Left colon (tissue), 2 donors: Measurements from ENCODE around the gene PDHA1. TPM values are rescaled to one million over a fixed set of nuclear protein-coding genes. Genes with fewer than 3 reads are reported as not detected.

ENCODE experiments used
- ATAC-seq: fragments of 200-7000 bp; cut with Tn5 transposase; one replicate; pipeline ENCODE4 v1.9.1; 2020; ENCODE audit warnings: mild to moderate bottlenecking, moderate library complexity
- DNase-seq, 2 donors: peaks; one replicate each; pipeline ENCODE4 v3.0.0-alpha.2; 2020
- intact Hi-C, 2 donors: fragments of 100-400 bp; cut with DNase I in 1 of 2; cut with micrococcal nuclease in 1 of 2; formaldehyde crosslinking; loops; one replicate each; pipeline versions ENCODE4 v1.11.2 to v1.14.0; 2022; cut with DNase I, micrococcal nuclease
- long read RNA-seq: library from polyadenylated mRNA; unstranded; transcript quantifications from one replicate; pipeline ENCODE4 v2.0.0, GENCODE V29; 2021
- total RNA-seq, 2 donors: library from RNA; stranded (reverse); fragmentation: NEBNext Ultra II Directional; extraction: Animal tissue kit (Norgen Biotek cat#: 25700); gene quantifications; one replicate each; pipeline ENCODE4 v1.2.1, GENCODE V29; 2021
- donor health status: DM: no; HTN: no; CAD: no.
- donor health status: DM: yes; HTN: yes; CAD: no.

Gene PDHA1
- 100 to 1,000 TPM; 362 to 385 TPM for total RNA-seq
- long read RNA-seq, transcript PDHA1-212 (10 exons, 3,277 nt) = minor isoform, 16 of 434 reads
- long read RNA-seq, transcript PDHA1-206 (11 exons, 3,310 nt) = major isoform, 377 of 434 reads
- long read RNA-seq, transcript PDHA1-204 (12 exons, 3,484 nt) = minor isoform, 8 of 434 reads
- long read RNA-seq, partial matches to known transcripts = 20 of 434 reads
- long read RNA-seq, other reads (novel, unspliced or antisense) = 6 of 434 reads

- intact Hi-C loops = no loop called here
- ATAC-seq (peak; percentile 87), DNase-seq (peak; percentile 93 to 95)
These were observed at the start of gene PDHA1 for GRCh38 chrX:19343535-19344408. TSS of gene PDHA1 (plus strand) at chrX:19343927. CDS start at chrX:19344038, 111 bp downstream.

- DNase-seq = no peak
These were observed 40.4 kb upstream of the PDHA1 start for GRCh38 chrX:19303256-19303880.

DNA sequence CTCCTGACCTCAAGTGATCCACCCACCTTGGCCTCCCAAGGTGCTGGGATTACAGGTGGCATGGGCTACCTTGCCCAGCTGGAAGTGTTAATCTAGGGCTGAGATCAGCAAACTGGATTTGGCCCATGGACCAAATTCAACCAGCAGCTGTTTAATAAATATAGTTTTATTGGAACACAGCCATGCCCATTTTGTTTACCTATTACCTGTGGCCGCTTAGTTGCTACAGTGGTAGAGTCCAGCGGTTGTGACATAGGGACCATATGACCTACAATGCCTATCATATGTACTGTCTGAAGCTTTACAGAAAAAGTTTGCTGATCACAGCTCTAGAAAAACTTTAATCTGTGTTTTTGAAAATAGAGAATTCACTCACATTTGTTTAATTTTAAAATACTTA, 17.2 kb upstream of the PDHA1 start:
- ATAC-seq = no peak
- intact Hi-C loops = no loop called here

More at GRCh38 chrX:19303256-19303880, 40.4 kb upstream of the PDHA1 start:
- ATAC-seq = no peak
- intact Hi-C loops = no loop called here

DNA sequence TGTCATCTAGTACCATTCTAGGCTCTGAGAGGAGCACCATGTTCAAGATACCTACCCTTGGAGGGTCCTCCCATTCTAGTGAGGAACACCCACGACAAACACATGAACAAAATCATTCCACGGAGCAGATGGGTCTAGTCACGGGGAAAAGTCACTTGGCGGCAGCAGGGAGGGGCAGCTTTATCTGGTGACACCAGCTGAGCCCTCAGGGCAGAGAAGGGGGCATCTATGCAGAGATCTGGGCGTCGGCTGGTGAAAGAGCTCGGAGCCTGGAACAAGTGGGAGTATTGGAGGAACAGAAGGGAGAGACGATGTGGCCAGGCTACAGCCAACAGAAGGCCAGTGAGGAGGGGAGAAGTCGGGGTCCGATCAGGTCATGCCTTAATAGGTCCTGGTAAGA, 11.9 kb upstream of the PDHA1 start:
- DNase-seq (no peak), ATAC-seq (no peak)
- intact Hi-C loops = no loop called here

More for the DNA sequence above, 17.2 kb upstream of the PDHA1 start:
- no peak for DNase-seq

DNA sequence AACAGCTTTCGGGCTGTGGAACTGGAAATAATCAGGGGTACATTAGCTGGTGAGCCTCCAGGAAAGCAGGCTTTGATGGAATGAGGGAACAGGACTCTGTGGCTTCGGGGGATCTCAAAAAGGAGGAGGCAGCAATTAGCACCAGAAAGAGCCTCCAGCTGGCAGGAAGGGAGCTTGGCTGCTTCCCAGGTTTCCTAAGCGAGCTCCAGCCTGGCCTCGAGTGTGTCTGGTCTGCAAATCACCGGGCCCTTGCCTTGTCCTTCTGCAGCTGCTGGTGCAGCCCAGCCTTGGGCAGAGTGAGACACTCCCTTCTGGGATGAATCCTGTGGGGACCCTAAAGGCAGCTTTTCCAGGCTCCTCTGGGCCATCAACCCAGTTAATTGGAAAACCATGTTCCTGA, 10.7 kb upstream of the PDHA1 start:
- intact Hi-C loops = no loop called here
- DNase-seq (no peak), ATAC-seq (no peak)

- ATAC-seq (no peak), DNase-seq (no peak)
- intact Hi-C loops = loop anchor here in 1 of 2 donors (5.0 kb wide), 1 partner anchor 948 kb away; no protein-coding TSS in a partner anchor
These were observed 8.6 kb upstream of the PDHA1 start for GRCh38 chrX:19334945-19335626.

- ATAC-seq = no peak
- no peak for DNase-seq
- intact Hi-C loops = no loop called here
These were observed 1.3 kb upstream of the PDHA1 start for GRCh38 chrX:19342331-19342906.

DNA sequence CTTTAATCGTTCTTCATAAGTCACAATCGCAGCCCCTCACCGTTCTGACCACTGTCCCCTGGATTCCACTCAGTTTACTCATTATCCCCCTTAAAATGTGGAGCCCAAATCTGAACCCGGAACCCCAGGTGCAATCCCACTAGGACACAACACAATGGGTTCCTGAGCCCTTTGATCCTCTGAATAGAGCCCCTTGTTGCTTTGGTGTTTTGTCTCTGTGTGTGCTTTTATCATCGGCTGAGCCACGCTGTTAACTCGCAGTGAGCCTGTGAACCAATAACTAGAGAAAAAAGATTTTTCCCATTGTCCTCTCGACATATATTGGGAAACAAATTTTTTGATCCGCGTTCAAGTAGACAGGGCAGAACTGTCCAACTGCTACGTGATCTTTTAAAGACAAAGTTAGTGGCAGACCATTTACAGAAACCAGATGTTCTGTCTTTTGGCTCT, 617 bp upstream of the PDHA1 start:
- intact Hi-C loops = no loop called here
- ATAC-seq (no peak), DNase-seq (no peak)

DNA sequence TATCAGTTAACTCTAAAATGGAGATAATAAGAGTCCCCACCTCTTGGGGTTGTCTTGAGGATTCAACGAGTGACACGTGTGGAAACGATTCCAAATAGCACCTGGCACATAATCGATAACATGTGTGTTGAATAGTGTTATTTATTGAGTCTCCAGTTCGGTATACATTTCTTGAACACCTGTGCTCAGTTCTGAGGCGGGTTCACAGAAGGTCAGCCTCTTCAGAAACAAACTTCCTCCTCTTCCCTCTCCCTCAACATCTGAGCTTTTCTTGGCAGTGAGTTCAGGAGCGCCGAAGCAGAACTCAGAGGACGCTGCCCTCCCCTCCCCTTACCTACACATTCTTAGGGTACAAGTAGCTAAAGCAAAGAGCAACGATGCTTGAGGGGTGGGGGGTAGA, 934 bp downstream of the PDHA1 start:
- ATAC-seq (peak; percentile 26), DNase-seq (no peak)
- intact Hi-C loops = no loop called here

DNA sequence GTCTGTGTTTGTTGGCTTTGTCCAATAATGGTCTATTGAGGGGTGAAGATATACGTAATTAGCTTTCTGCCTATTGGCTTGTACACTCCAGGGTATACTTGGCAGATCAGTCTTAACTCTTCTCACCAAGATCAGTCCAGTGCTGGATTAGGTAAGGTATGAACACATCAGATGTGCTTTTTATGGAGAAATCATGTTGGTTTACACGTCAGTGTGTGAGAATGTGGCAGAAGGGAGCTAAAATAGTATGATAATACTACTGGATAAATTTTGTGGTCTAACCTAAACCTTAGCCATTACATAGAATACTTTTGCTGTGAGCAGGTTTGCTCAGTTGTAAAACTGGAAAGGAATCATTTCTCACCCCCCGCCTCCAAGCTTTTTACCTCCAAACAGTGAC, 4.2 kb downstream of the PDHA1 start:
- intact Hi-C loops = no loop called here
- DNase-seq (no peak), ATAC-seq (no peak)

DNA sequence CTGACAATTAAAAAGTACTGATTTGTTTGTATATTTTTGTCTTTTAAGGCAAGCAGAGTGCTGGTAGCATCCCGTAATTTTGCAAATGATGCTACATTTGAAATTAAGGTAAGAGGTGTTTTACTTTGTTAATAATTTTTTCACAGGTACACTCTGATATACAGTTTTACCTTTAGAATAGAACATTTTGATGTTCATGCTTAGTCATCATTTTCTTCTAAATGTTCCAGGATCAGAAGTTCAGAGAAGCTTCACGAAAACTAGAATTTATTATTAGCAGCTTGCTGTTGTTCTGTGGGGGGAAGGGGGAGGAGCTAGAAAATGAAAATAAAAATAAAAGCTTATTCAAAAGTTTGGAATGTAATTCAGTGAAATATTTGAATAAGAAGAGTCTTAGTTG, 5.5 kb downstream of the PDHA1 start:
- intact Hi-C loops = no loop called here
- no peak for DNase-seq
- ATAC-seq = no peak

- DNase-seq (no peak), ATAC-seq (no peak)
- intact Hi-C loops = no loop called here
These were observed 7.2 kb downstream of the PDHA1 start for GRCh38 chrX:19350941-19351384.

- intact Hi-C loops = no loop called here
- no peak for DNase-seq
- ATAC-seq = no peak
These were observed 10.9 kb downstream of the PDHA1 start for GRCh38 chrX:19354625-19355024.

GRCh38 chrX:19358521-19358920, 14.8 kb downstream of the PDHA1 start:
- no peak for DNase-seq
- intact Hi-C loops = no loop called here
- ATAC-seq = no peak

DNA sequence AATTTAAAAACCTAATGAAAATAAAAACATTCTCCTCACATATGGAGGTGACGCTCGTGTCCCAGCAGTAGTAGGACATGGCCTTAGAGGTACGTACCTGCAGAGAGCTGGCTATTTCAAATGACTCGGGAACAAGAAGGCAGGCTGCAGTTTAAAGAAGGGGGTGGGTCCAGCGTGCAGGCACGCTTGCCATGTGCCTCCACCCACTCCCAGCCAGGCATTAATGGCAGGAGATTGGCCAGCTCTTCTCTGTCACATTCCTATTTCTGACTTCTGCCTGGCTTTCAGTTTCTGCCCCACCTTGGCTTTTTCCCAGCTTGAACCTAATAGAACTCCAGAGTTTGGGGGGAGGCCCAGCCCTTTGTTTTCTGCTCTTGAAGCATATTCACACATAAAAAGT, 17.2 kb downstream of the PDHA1 start:
- no peak for ATAC-seq
- no peak for DNase-seq
- intact Hi-C loops = no loop called here

- DNase-seq = no peak
- no peak for ATAC-seq
- intact Hi-C loops = no loop called here
These were observed 18.0 kb downstream of the PDHA1 start for GRCh38 chrX:19361701-19362100.

DNA sequence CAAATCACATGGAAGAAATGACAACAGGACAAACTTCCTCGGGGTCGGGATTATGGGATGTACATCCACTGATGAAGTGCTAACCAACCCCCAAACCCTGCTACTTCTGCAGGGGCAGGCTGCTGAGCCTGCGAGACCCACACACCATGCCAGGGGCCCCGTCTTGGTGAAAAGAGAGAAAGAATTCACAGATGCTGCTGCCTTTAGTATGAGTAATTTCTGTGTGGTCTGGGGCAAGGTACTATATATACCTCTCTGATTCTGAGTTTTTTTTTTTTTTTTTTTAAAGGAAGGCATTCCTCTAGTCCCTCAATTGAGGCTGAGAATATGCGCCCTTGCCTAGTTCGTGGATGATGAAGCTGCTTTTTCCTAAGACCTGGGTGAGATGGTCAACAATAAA, 24.8 kb downstream of the PDHA1 start:
- DNase-seq (no peak), ATAC-seq (no peak)
- intact Hi-C loops = no loop called here

GRCh38 chrX:19370061-19370460, 26.3 kb downstream of the PDHA1 start:
- ATAC-seq (no peak), DNase-seq (no peak)
- intact Hi-C loops = no loop called here

- ATAC-seq (peak; percentile 87), DNase-seq (peak in 1 of 2 donors; percentile 74)
- intact Hi-C loops = no loop called here
These were observed 28.4 kb downstream of the PDHA1 start for GRCh38 chrX:19372170-19372546.
